ELR (cell line): ENCODE measurements around the gene CCSAP.
"Not testable (repeated sequence)": the region's sequence is repeated elsewhere in the genome, so short reads cannot be mapped to it uniquely, and the experiment has no call there.

ENCODE experiments used
- DNase-seq: peaks from one replicate; pipeline ENCODE4 v3.0.0-alpha.2; 2015; ENCODE audit warnings: low read depth

CCSAP gene

GRCh38 chr1:229325853-229326487, 16.9 kb downstream of the CCSAP start:
- DNase-seq: no peak

- no peak for DNase-seq
These were observed 17.4 kb downstream of the CCSAP start for GRCh38 chr1:229325401-229325800.

- no peak for DNase-seq
These were observed 18.8 kb downstream of the CCSAP start for GRCh38 chr1:229323885-229324553.

- DNase-seq: no peak
These were observed 19.6 kb downstream of the CCSAP start for GRCh38 chr1:229323201-229323600.

- DNase-seq: no peak
These were observed 23.4 kb downstream of the CCSAP start for GRCh38 chr1:229319487-229319886.

- peak; percentile 19 for DNase-seq
These were observed 24.8 kb downstream of the CCSAP start for GRCh38 chr1:229318056-229318455.

GRCh38 chr1:229316166-229316565, 26.7 kb downstream of the CCSAP start:
- DNase-seq: no peak

- no peak for DNase-seq
These were observed 32.0 kb downstream of the CCSAP start for GRCh38 chr1:229310833-229311232.

GRCh38 chr1:229309684-229310083, 33.2 kb downstream of the CCSAP start:
- no peak for DNase-seq

GRCh38 chr1:229309074-229309473, 33.8 kb downstream of the CCSAP start:
- no peak for DNase-seq

- no peak for DNase-seq
These were observed 37.5 kb downstream of the CCSAP start for GRCh38 chr1:229305392-229305791.

GRCh38 chr1:229303855-229304254, 39.0 kb downstream of the CCSAP start:
- no peak for DNase-seq

- no peak for DNase-seq
These were observed 40.1 kb downstream of the CCSAP start for GRCh38 chr1:229302740-229303139.

GRCh38 chr1:229300099-229300757, 42.6 kb downstream of the CCSAP start:
- DNase-seq: no peak

- no peak for DNase-seq
These were observed 43.9 kb downstream of the CCSAP start for GRCh38 chr1:229298887-229299503.

GRCh38 chr1:229298420-229298819, 44.4 kb downstream of the CCSAP start:
- DNase-seq: no peak

- DNase-seq: no peak
These were observed 45.1 kb downstream of the CCSAP start for GRCh38 chr1:229297746-229298145.

GRCh38 chr1:229296541-229296941, 46.3 kb downstream of the CCSAP start:
- peak; percentile 67 for DNase-seq

- DNase-seq: no peak
These were observed 47.1 kb downstream of the CCSAP start for GRCh38 chr1:229295745-229296144.

- no peak for DNase-seq
These were observed 49.2 kb downstream of the CCSAP start for GRCh38 chr1:229293528-229294204.

GRCh38 chr1:229291686-229292085, 51.2 kb downstream of the CCSAP start:
- DNase-seq: not testable (repeated sequence)

GRCh38 chr1:229288516-229288915, 54.3 kb downstream of the CCSAP start:
- DNase-seq: no peak
